ENCODE data around the gene PHKB. TPM values are rescaled to one million over a fixed set of nuclear protein-coding genes. Genes with fewer than 3 reads are reported as not detected.

Gene PHKB
- total RNA-seq, 2 donors from 2014 or later: 75.7 to 93.8 TPM

DNA sequence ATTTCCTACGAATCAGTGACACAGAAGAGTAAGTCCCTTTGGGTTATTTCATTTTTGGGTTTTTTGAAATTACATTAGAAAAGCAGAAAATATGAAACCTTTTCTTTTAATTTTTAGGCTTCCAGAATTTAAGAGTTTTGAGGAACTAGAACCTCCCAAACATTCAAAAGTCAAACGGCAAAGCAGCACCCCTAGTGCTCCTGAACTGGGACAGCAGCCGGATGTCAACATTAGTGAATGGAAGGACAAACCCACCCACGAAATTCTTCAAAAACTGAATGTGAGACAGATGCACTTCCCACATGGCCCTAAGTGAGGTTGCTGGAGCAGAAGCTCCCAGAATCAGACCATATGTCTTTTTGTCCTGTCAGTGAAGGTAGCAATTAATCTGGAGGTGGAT is 199.4 kb downstream of the PHKB start:
- peaks cover 12% of the 10 kb centered on the region for H3K36me3 ChIP-seq
- no peak overlapping the region for H3K27ac ChIP-seq
- H3K4me1 ChIP-seq (ENCODE audit: control insufficient read depth in 1 of 2, low read depth in 2 of 2): no peaks in the 10 kb centered on the region
- H3K9me3 ChIP-seq: no peaks in the 10 kb centered on the region
- TF ChIP-seq, protein P1, sequence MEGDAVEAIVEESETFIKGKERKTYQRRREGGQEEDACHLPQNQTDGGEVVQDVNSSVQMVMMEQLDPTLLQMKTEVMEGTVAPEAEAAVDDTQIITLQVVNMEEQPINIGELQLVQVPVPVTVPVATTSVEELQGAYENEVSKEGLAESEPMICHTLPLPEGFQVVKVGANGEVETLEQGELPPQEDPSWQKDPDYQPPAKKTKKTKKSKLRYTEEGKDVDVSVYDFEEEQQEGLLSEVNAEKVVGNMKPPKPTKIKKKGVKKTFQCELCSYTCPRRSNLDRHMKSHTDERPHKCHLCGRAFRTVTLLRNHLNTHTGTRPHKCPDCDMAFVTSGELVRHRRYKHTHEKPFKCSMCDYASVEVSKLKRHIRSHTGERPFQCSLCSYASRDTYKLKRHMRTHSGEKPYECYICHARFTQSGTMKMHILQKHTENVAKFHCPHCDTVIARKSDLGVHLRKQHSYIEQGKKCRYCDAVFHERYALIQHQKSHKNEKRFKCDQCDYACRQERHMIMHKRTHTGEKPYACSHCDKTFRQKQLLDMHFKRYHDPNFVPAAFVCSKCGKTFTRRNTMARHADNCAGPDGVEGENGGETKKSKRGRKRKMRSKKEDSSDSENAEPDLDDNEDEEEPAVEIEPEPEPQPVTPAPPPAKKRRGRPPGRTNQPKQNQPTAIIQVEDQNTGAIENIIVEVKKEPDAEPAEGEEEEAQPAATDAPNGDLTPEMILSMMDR (IDR thresholded peaks at IDR 0.05): no peak
- no peak for DNase-seq (ENCODE audit: low spot score)
- no peak overlapping the region for H3K4me3 ChIP-seq
- no peaks in the 10 kb centered on the region for H3K27me3 ChIP-seq (replicated peaks; ENCODE audit: insufficient read depth)
- ATAC-seq (ENCODE audit: insufficient number of reproducible peaks, low FRiP score, low read depth): no peak

DNA sequence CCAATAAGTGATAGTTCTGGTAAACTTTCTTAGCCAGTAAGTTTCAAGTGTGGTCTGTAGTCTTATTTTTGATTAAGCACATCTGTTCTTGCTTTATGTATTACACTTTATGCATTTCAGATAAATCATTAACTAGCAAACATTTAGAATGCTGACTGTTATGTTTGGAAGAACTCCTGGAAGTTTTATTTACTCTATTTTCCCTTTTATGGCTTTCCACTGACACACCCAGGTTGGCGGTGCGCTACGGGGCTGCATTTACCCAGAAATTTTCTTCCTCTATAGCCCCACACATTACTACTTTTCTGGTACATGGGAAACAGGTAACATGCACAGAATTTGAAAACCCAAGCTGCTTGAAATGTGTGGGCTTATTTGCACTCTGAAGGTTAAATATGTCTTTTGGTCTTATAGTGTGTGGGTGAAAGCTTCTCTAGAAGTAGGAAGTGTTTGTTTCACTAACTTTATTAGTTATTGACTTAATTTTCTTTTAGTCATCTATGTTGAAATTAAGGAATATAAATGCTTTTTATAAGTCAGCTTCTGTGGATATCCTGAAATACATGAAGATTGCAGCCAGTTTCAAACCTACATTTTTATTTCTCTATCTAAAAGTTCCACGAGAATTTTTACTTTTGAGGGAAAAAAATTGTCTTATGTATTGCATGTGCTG is 203.7 kb downstream of the PHKB start:
- ATAC-seq (ENCODE audit: insufficient number of reproducible peaks, low FRiP score, low read depth) (no peak), DNase-seq (ENCODE audit: low spot score) (no peak)
- no peak overlapping the region for H3K27ac ChIP-seq
- TF ChIP-seq, protein P1 (IDR thresholded peaks at IDR 0.05): no peak
- H3K4me3 ChIP-seq: no peak overlapping the region
- H3K27me3 ChIP-seq (replicated peaks; ENCODE audit: insufficient read depth): no peaks in the 10 kb centered on the region
- H3K36me3 ChIP-seq: peaks cover 24% of the 10 kb centered on the region
- no peaks in the 10 kb centered on the region for H3K9me3 ChIP-seq
- no peaks in the 10 kb centered on the region for H3K4me1 ChIP-seq (ENCODE audit: control insufficient read depth in 1 of 2, low read depth in 2 of 2)

DNA sequence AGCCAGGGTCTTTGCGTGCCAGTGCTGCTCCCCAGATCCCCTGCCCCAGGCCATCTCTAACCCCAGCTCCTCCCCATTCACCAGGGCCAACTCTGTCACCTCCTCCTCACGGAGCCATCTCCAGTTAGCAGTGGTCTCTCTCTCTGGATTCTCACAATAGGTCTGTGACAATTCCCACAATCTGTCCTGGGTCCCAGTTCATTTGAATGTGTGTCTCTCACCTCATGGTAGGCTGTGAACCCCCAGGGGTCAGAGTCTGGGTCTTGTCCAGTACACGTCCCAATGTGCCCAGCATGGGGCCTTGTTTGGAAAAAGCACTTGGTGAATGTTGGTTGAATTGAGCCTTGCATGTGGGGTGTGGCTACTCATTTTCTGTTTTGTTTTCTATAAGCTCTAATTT is 205.3 kb downstream of the PHKB start:
- TF ChIP-seq, protein P1 (IDR thresholded peaks at IDR 0.05): no peak
- ATAC-seq (ENCODE audit: insufficient number of reproducible peaks, low FRiP score, low read depth) (no peak), DNase-seq (ENCODE audit: low spot score) (no peak)
- H3K27me3 ChIP-seq (replicated peaks; ENCODE audit: insufficient read depth): no peaks in the 10 kb centered on the region
- H3K4me1 ChIP-seq (ENCODE audit: control insufficient read depth in 1 of 2, low read depth in 2 of 2): no peaks in the 10 kb centered on the region
- no peaks in the 10 kb centered on the region for H3K9me3 ChIP-seq
- no peak overlapping the region for H3K4me3 ChIP-seq
- H3K27ac ChIP-seq: no peak overlapping the region
- H3K36me3 ChIP-seq: peaks cover 15% of the 10 kb centered on the region

DNA sequence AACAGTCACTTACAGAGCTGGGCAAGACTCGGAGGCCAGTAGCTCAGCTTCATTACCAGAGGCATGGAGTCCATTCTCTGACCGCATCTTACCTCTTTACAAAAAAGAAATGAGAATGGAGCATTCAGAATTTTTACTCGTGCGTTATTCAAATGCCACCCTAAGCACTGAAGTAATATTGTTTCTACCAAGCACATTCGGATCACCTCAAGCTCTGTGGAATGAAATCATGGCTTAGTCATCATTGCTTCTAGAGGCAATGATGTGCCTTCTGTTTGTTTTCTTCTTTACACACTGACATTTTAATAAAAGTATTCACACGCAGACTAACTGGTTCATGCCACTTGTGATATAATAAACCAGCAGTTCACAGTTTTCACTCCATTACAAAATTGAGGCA is 206.8 kb downstream of the PHKB start:
- peaks cover 15% of the 10 kb centered on the region for H3K36me3 ChIP-seq
- ATAC-seq (ENCODE audit: insufficient number of reproducible peaks, low FRiP score, low read depth) (no peak), DNase-seq (ENCODE audit: low spot score) (no peak)
- no peaks in the 10 kb centered on the region for H3K27me3 ChIP-seq (replicated peaks; ENCODE audit: insufficient read depth)
- H3K4me1 ChIP-seq (ENCODE audit: control insufficient read depth in 1 of 2, low read depth in 2 of 2): no peaks in the 10 kb centered on the region
- no peak overlapping the region for H3K4me3 ChIP-seq
- no peak overlapping the region for H3K27ac ChIP-seq
- no peaks in the 10 kb centered on the region for H3K9me3 ChIP-seq
- TF ChIP-seq, protein P1 (IDR thresholded peaks at IDR 0.05): no peak

DNA sequence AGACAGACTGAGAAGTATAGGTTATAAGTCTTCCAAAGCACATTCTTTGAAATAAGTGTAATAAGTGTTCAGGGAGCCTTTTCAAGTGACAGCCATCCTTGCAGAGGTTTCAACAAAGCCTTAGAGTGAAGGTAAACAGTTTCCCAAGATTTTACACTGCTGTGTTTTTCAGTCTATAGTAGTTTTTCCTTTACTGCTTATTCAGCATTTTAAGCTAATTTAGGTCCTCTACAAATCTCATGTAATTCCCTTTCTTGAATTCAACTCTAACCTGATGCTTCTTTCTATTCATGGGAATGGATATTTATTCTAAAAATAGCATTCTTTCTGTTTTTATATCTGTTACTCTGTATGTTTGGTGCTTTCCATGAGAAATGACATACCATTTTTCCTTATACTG is 211.3 kb downstream of the PHKB start:
- DNase-seq (ENCODE audit: low spot score) (no peak), ATAC-seq (ENCODE audit: insufficient number of reproducible peaks, low FRiP score, low read depth) (no peak)
- no peaks in the 10 kb centered on the region for H3K27me3 ChIP-seq (replicated peaks; ENCODE audit: insufficient read depth)
- no peak overlapping the region for H3K27ac ChIP-seq
- H3K4me1 ChIP-seq (ENCODE audit: control insufficient read depth in 1 of 2, low read depth in 2 of 2): no peaks in the 10 kb centered on the region
- TF ChIP-seq, protein P1 (IDR thresholded peaks at IDR 0.05): no peak
- no peaks in the 10 kb centered on the region for H3K9me3 ChIP-seq
- H3K4me3 ChIP-seq: no peak overlapping the region
- peaks cover 24% of the 10 kb centered on the region for H3K36me3 ChIP-seq
